Measurements from ENCODE around the gene CPNE7. TPM values are rescaled to one million over a fixed set of nuclear protein-coding genes. Genes with fewer than 3 reads are reported as not detected.

The CPNE7 gene
- total and polyA plus RNA-seq, 10 of the 15 experiments (the other 5 are each of a cell fraction or from before 2014, with no cell fraction given) = 0.29 to 46.9 (median 17.5) TPM

DNA sequence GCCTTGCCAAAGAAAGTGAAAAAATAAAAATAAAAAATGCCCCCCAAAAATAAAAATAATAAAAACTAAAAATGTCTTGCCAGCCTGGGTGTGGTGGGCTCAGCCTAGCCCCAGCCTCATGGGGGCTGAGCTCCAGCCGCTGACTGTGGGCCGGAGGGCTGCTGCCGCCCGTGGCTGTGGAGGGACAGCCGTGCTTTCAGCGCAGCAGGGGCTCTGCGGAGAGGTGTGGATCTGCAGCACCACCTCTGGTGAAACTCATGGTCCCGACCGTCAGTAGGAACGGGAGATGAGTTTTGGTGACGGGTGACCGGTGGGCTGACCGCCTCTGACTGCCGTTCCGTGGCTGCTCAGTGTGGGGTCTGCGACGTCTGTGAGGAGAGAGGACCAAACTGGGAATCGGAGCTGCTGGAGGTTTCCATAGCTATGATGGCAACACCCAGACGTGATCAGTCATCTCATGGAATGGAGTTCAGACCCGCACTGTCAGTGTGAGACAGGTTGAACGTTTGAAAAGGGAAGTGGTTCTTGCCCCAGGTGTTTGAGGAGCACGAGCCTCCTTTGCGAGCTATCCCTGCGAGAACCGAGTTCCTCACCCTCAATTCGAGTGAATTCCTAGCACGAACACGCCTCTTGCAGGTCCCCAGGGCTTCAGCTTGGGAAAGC, 27.1 kb upstream of the CPNE7 start:
- Histone ChIP-seq H3K4me3 (no peak overlapping the region), H3K9me3 (replicated peaks; ENCODE audit: control insufficient read depth, insufficient read depth, low read length) (no peaks in the 10 kb centered on the region), H3K27me3 (replicated peaks in 1 of 2; ENCODE audit: control insufficient read depth in 2 of 2, insufficient read depth in 2 of 2, low read length in 1 of 2) (no peaks in the 10 kb centered on the region), H3K27ac (ENCODE audit: control insufficient read depth, insufficient read depth) (no peak overlapping the region), H3K4me2 (ENCODE audit: control insufficient read depth, insufficient read depth) (no peak overlapping the region), H2AFZ (ENCODE audit: control insufficient read depth, low read depth, low read length) (no peak overlapping the region), H3K79me2 (ENCODE audit: control insufficient read depth, insufficient read depth, low read length) (no peaks in the 10 kb centered on the region), H3K4me1 (ENCODE audit: control insufficient read depth, insufficient read depth, low read length) (no peaks in the 10 kb centered on the region), H3K9ac (ENCODE audit: control insufficient read depth, insufficient read depth, low read length) (no peak overlapping the region), H3K36me3 (ENCODE audit: control insufficient read depth in 2 of 2, insufficient read depth in 2 of 2, low read length in 1 of 2) (peaks cover 0 to 9% of the 10 kb centered on the region in 2 experiments), H4K20me1 (ENCODE audit: control insufficient read depth, insufficient read depth) (no peaks in the 10 kb centered on the region)
- WGBS (ENCODE audit: insufficient coverage, insufficient replicate concordance, low lambda C conversion rate, missing lambda C conversion rate) = 94% methylated on average over 28 of the region's 28 CpGs
- CTCF ChIA-PET = interaction anchor here (1.2 kb wide), 1 partner anchor 9 kb away, joined by 4 read pairs; no protein-coding TSS in a partner anchor
- no peak for DNase-seq (ENCODE audit: low read depth, low spot score)
- RAD21 ChIA-PET (ENCODE audit: unreplicated experiment) = no interaction called here
- no peak for FAIRE-seq
- intact Hi-C loops (cut with micrococcal nuclease; ENCODE audit: unreplicated experiment) = no loop called here
- SMC1A ChIA-PET (ENCODE audit: uncharacterized antibody, unreplicated experiment) = interaction anchor here (1.0 kb wide), 1 partner anchor 9 kb away, joined by 4 read pairs; no protein-coding TSS in a partner anchor
- BruUV-seq (replicated peaks) = TSS peak; percentile 44
- in situ Hi-C loops (cut with MboI) = no loop called here
- TF ChIP-seq HDGF (IDR thresholded peaks at IDR 0.05) (no peak), SPI1 (IDR thresholded peaks at IDR 0.05; ENCODE audit: borderline replicate concordance, insufficient read depth, low read depth, low read length) (peak; percentile 49; the same call in 1 of the 2 replicates)
- TF ChIP-seq, protein P1, sequence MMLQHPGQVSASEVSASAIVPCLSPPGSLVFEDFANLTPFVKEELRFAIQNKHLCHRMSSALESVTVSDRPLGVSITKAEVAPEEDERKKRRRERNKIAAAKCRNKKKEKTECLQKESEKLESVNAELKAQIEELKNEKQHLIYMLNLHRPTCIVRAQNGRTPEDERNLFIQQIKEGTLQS (IDR thresholded peaks at IDR 0.05; ENCODE audit: borderline replicate concordance, extremely low read depth, low read depth, low read length) = no peak
- no peak for ATAC-seq
- POLR2A ChIA-PET = no interaction called here

DNA sequence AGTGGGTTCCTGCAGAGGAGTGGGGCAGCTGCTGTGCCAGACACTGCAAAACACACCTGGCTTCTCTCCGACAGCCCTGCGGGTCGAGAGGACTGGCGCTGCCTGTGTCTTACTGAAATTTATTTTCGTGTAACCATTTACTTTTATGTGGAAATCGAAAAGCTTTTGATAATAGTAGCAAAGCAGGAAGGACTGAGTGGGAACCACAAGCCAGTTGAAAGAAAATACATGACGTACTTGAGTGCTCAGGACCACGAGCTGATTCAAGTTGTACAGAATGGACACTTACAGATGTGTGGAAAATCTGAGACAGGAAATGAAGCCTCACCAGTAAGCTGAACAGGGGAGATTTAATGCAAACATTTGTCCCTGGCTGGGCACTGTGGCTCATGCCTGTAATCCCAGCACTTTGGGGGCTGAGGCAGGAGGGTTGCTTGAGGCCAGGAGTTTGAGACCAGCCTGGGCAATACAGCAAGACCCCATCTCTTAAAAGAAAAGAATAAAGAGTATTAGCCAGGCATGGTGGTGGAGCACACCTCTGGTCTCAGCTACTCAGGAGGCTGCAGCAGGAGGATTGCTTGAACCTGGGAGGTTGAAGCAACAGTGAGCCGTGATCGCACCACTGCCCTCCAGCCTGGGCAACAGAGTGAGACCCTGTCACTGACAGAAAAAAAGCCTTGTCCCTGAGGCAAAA, 26.4 kb upstream of the CPNE7 start:
- Histone ChIP-seq H3K27me3 (replicated peaks in 1 of 2; ENCODE audit: control insufficient read depth in 2 of 2, insufficient read depth in 2 of 2, low read length in 1 of 2) (no peaks in the 10 kb centered on the region), H3K9ac (ENCODE audit: control insufficient read depth, insufficient read depth, low read length) (no peak overlapping the region), H3K27ac (ENCODE audit: control insufficient read depth, insufficient read depth) (no peak overlapping the region), H3K79me2 (ENCODE audit: control insufficient read depth, insufficient read depth, low read length) (no peaks in the 10 kb centered on the region), H4K20me1 (ENCODE audit: control insufficient read depth, insufficient read depth) (no peaks in the 10 kb centered on the region), H2AFZ (ENCODE audit: control insufficient read depth, low read depth, low read length) (no peak overlapping the region), H3K4me3 (no peak overlapping the region), H3K9me3 (replicated peaks; ENCODE audit: control insufficient read depth, insufficient read depth, low read length) (no peaks in the 10 kb centered on the region), H3K4me2 (ENCODE audit: control insufficient read depth, insufficient read depth) (no peak overlapping the region), H3K4me1 (ENCODE audit: control insufficient read depth, insufficient read depth, low read length) (no peaks in the 10 kb centered on the region), H3K36me3 (ENCODE audit: control insufficient read depth in 2 of 2, insufficient read depth in 2 of 2, low read length in 1 of 2) (peaks cover 0 to 9% of the 10 kb centered on the region in 2 experiments)
- ATAC-seq = no peak
- DNase-seq (ENCODE audit: low read depth, low spot score) = no peak
- SMC1A ChIA-PET (ENCODE audit: uncharacterized antibody, unreplicated experiment) = interaction anchor here (1.0 kb wide), 1 partner anchor 8 kb away, joined by 4 read pairs; no protein-coding TSS in a partner anchor
- POLR2A ChIA-PET = interaction anchor here (0.7 kb wide), 1 partner anchor 9 kb away, joined by 3 read pairs; no protein-coding TSS in a partner anchor
- intact Hi-C loops (cut with micrococcal nuclease; ENCODE audit: unreplicated experiment) (no loop called here), in situ Hi-C loops (cut with MboI) (no loop called here)
- BruUV-seq (replicated peaks) = no TSS peak
- FAIRE-seq = no peak
- WGBS (ENCODE audit: insufficient coverage, insufficient replicate concordance, low lambda C conversion rate, missing lambda C conversion rate) = 78% methylated on average over 10 of the region's 10 CpGs
- RAD21 ChIA-PET (ENCODE audit: unreplicated experiment) = no interaction called here
- CTCF ChIA-PET = interaction anchor here (1.2 kb wide), 2 partner anchors 8 to 9 kb away, joined by 4 to 5 read pairs; no protein-coding TSS in a partner anchor
- TF ChIP-seq BACH1 (IDR thresholded peaks at IDR 0.05; ENCODE audit: borderline replicate concordance) = no peak
- no peak for TF ChIP-seq ASH2L (IDR thresholded peaks at IDR 0.05; ENCODE audit: borderline replicate concordance, low read depth)
- TF ChIP-seq SIN3A (IDR thresholded peaks at IDR 0.05; ENCODE audit: low read depth, low read length) = no peak
- no peak for TF ChIP-seq JUND (IDR thresholded peaks at IDR 0.05; ENCODE audit: low read depth, low read length)
- TF ChIP-seq, protein P2, sequence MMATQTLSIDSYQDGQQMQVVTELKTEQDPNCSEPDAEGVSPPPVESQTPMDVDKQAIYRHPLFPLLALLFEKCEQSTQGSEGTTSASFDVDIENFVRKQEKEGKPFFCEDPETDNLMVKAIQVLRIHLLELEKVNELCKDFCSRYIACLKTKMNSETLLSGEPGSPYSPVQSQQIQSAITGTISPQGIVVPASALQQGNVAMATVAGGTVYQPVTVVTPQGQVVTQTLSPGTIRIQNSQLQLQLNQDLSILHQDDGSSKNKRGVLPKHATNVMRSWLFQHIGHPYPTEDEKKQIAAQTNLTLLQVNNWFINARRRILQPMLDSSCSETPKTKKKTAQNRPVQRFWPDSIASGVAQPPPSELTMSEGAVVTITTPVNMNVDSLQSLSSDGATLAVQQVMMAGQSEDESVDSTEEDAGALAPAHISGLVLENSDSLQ (IDR thresholded peaks at IDR 0.05) = no peak
- no peak for TF ChIP-seq SMAD1 (IDR thresholded peaks at IDR 0.05; ENCODE audit: low read depth, partially characterized antibody)
- no peak for TF ChIP-seq CEBPB (IDR thresholded peaks at IDR 0.05; ENCODE audit: borderline replicate concordance in 1 of 2, low read depth in 2 of 2, low read length in 2 of 2)
- no peak for TF ChIP-seq TBL1XR1 (IDR thresholded peaks at IDR 0.05; ENCODE audit: low read depth, low read length)
- TF ChIP-seq, protein P3, sequence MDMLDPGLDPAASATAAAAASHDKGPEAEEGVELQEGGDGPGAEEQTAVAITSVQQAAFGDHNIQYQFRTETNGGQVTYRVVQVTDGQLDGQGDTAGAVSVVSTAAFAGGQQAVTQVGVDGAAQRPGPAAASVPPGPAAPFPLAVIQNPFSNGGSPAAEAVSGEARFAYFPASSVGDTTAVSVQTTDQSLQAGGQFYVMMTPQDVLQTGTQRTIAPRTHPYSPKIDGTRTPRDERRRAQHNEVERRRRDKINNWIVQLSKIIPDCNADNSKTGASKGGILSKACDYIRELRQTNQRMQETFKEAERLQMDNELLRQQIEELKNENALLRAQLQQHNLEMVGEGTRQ (IDR thresholded peaks at IDR 0.05; ENCODE audit: borderline replicate concordance, low read depth, low read length) = no peak
- no peak for TF ChIP-seq NFYA (IDR thresholded peaks at IDR 0.05; ENCODE audit: borderline replicate concordance, low read depth, low read length)
- TF ChIP-seq ZNF217 (IDR thresholded peaks at IDR 0.05) = no peak

Data from GM12878 (cell line).